Activated CD4-positive, alpha-beta T cell treated with anti-CD3 and anti-CD28 coated beads for 48 hours (primary cell): ENCODE measurements around the gene VPS9D1.

Source experiments
- DNase-seq: peaks from one replicate; pipeline ENCODE4 v3.0.0-alpha.2; 2020

The VPS9D1 gene, protein sequence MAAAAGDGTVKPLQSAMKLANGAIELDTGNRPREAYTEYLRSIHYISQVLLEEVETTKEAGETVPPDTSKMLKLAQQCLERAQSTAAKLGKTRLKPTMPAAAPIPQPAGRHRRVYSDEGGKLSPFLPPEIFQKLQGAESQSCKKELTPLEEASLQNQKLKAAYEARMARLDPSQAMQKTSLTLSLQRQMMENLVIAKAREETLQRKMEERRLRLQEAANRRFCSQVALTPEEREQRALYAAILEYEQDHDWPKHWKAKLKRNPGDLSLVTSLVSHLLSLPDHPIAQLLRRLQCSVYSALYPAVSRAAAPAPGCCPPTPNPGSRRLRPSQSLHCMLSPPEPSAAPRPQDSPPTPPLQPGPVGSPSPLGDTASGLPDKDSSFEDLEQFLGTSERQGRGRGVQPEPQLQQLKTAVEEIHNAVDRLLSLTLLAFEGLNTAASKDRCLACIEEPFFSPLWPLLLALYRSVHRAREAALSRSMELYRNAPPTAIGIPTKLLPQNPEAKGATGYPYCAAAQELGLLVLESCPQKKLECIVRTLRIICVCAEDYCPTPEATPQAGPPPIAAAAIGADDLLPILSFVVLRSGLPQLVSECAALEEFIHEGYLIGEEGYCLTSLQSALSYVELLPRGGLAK

DNA sequence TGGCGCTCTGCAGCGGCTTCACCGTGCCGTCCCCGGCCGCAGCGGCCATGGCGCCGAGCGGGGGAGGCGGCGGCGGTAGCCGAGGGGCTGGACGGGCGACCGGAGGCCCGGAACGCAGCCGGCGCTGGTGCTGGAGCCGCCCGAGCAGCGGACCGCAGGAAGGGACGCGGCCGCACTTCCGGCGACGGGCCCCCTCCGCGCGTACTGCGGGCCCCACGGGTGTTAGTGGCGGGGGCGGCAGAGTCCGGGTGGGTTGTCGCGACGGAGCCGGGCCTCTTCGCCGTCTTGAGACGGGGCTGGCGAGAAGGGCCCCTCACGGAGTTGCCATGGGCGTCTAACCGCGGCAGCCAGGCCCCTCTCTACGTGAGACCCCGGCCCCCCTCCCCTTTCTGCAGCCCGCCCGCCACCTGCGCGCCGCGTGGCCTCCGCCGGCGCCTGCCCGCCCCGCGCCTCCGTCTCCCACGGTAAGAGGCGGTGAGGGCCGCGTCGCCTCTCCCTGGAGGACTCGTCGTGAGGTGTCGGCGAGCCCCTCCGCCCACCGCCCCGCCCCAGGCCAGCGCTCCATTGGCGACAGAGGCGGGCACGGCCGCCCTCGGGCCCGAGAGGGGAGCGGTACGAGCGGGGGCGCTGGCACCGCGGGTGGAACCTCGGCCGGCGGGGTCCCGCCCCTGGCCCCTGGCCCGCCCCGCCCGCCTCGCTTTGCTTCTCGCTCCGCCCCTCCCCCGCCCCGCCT, at the start of gene VPS9D1, which contains the start of gene ZNF276:
Gene VPS9D1 (minus strand): TSS at position 86 of the 733 bp plus-strand sequence. CDS start 37 bp downstream, at position 49.
Gene ZNF276 (plus strand): TSS at position 725 of the 733 bp plus-strand sequence. CDS start 104 bp downstream, outside the sequence.
- DNase-seq: peak; percentile 89

DNA sequence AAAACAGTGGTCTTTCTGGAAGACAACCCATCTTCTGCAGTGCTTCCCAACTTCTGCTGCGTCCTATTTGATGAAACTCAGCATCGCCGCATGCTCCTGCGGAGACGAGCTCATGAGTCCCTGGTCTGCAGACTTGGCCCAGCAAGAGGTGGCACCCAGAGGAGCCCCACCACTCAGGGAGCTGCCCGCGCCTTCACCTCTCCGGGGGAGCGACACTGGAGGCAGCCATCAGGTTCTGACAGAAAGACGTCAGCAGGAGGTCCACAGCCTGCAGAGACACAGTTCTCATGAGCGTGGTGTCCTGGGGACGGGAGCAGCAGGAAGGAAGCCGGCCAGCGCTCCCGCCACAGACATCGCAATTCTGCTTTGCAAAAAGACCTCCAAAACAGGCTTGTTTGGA, 49.7 kb upstream of the VPS9D1 start:
- DNase-seq: no peak

DNA sequence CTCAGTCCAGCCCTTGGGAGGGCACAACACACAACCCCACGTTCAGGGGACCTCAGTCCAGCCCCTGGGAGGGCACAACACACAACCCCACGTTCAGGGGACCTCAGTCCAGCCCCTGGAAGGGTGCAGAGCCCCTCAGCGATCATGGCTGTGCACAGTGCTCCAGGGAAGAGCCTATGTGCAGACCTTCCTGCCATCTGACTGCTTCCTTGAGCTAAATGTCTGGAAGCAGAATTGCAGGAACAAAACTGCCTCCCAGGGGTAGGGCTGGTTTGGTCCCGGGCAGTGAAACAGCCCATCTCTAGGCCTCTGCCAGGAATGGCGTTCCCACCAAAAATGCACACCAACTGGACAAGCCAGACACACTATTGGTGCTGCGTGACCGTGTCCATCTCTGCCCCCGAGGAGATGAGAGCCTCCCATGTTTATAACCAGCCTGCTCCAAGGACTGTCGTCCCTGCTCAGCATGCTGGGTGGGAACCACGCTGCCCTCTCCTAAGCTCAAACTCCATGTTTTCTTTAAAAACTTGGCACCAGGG, 44.7 kb upstream of the VPS9D1 start:
- no peak for DNase-seq

- peak; percentile 63 for DNase-seq
These were observed 44.1 kb upstream of the VPS9D1 start for GRCh38 chr16:89764711-89765201.

DNA sequence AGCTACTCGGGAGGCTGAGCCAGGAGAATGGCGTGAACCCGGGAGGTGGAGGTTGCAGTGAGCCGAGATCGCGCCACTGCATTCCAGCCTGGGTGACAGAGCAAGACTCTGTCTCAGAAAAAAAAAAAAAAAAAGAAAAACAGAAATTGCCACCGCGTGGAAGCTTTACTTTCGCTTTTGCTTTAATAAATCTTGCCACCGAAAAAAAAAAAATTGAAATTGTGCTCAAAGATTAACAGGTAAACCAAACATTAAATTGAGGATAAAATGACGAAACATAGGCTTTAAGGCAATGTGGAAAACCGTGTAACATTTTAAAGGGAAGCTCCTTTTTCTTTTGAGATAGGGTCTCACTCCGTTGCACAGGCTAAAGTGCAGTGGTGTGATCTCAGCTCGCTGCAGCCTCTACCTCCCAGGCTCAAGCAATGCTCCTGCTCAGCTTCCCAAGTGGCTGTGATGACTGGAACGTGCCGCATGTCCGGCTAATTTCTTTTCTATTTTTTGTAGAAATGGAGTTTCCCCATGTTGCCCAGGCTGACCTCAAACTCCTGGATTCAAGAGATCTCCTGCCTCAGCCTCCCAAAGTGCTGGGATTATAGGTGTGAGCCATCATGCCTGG, 40.7 kb upstream of the VPS9D1 start:
- no peak for DNase-seq

DNA sequence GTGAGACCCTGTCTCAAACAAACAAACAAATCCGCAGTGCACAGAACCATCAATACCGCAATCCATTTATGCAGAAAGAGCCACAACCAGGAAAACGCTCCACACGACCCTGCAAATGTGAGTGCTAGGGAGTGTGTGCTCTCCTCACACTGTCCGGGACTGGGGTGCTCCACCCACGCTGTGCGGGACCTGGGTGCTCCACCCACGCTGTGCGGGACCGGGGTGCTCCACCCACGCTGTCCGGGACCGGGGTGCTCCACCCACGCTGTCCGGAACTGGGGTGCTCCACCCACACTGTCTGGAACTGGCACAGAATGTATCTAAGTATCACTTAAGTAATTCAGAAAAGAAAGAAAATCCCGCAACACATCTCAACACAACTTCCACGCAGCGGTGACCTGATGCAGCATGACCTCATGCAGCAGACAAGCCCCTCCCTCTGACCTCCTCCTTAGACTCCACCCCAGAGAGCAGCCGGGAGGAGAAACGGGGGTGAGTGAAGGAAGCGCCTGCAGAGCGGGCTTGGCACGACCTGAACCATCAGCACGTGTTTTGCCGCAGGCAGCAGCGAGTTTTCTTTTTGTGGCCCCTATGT, 39.1 kb upstream of the VPS9D1 start:
- DNase-seq: no peak

- DNase-seq: no peak
These were observed 28.9 kb upstream of the VPS9D1 start for GRCh38 chr16:89749637-89750036.

DNA sequence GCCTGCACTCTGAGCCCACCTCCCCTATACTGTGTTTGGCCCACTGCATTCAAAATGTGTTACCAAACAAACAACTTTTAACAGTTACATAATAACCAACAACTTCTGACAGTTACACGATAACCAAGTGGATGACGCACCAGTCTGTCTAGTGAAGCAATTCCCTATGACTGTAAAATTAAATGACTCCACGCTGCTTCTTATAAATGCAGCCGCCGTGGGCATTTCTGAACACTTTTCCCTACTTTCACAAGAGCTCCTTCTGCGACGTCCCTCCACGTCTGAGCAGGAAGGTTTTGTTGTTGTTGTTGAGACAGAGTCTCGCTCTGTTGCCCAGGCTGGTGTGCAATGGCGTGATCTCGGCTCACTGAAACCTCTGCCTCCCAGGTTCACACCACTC, 28.2 kb upstream of the VPS9D1 start:
- no peak for DNase-seq

- DNase-seq: no peak
These were observed 27.4 kb upstream of the VPS9D1 start for GRCh38 chr16:89748076-89748475.

DNA sequence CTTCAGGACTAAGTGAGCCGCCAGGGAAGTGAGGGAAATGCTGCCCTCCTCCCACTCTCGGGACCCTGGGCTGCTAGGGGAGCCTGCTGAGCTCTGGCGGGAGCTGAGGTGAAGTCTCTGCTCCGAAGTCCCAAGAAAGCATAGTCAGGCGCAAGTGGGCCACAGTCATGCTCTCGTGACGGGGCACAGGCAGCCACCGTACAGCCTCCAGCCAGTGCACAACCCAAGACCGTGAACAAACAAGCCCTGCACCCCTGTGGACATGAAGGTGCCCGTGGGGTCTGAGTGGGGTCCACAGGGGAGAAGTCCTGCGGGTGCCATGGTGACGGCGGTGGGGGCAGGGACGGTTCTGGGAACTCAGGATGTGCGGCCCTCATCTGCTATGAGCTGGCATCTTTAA, 25.3 kb upstream of the VPS9D1 start:
- DNase-seq: no peak

DNA sequence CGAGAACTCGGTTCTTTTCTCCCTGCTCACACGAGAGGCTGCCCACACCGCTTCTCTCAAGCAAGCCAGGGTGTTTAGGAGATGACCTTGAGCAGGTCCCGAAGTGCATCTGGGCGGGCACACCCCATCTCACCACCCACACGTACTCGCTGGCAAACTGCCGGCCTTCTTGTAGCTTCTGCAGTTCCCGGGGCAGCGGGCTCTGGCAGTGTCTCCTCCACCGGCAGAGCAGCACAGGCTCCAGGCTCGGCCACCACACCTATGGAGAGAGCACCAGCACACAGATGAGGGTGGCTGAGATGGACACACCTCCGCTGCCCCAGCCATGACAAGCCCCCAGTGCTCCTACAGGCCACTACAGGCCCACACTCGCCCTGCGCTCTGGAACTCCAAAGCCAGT, 24.1 kb upstream of the VPS9D1 start:
- no peak for DNase-seq

DNA sequence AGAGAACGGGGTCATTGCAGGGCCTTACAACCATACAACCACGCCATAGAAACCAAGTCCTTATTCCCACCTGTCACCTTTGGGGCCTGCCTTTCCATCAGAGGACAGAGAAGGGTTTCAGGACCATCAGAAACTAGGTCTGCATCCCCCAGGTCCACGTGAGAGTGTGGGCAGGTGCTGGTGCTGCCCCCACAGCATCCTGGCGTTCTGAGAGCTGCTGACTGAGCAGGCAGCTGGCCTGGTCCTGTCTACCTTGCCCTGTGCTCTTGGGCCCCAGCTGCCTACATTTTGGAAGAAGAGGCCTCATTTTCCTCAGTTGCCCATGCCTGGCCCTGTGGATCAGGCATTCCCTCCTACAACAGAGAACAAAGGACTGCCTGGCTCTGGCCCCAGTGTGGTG, 22.2 kb upstream of the VPS9D1 start:
- no peak for DNase-seq

DNA sequence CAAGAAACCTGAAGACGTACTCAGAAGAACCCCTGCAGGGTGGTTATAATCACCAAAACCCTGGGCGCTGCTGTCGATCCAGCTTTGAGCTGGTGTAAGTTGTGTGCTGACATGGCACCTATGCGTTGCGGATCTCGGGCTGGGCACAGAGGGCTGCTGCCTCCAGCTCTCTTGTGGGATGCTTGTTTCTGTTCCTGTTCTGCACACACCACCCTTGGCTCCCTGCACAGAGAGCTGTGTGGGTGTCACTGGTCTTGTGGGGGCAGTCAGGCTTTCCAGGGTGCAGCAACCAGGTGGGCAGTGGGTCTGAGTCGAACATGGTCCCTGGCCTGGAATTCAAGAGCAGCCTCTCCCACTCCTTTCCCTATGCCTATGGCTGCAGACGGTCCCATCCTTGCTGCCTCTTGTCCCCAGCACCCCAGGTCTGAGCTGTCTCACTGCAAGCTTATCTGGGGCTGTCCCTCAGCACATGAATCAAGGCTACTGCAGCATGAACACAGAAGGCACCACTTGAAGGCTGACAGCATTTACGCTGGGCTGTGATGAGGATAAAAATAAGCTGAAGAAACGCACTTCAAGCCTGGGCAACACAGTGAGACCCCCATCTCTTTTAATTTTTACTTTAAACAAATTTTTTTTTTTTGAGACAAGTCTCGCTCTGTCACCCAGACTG, 20.8 kb upstream of the VPS9D1 start:
- DNase-seq: no peak

DNA sequence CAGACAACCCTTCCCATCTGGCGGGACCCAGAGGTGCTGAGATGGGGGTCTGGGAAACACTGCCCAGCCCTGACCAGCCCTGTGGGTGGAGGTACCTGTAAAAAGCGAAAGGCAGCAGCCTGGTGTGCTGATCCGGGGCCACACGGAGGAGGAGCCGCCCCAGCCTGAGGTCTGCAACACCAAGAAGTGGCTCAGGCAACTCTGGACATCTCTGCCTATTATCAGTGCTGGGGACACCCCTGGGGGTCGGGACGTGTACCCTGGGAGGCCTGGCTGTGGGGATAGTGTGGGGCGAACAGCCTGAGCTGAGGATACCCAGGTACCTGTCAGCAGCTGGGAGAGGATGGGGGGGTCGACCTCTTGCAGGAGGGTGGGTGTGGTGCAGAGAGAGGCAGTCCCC, 18.7 kb upstream of the VPS9D1 start:
- DNase-seq: no peak

GRCh38 chr16:89738538-89739317, 18.0 kb upstream of the VPS9D1 start:
- no peak for DNase-seq

- no peak for DNase-seq
These were observed 17.3 kb upstream of the VPS9D1 start for GRCh38 chr16:89738072-89738377.

DNA sequence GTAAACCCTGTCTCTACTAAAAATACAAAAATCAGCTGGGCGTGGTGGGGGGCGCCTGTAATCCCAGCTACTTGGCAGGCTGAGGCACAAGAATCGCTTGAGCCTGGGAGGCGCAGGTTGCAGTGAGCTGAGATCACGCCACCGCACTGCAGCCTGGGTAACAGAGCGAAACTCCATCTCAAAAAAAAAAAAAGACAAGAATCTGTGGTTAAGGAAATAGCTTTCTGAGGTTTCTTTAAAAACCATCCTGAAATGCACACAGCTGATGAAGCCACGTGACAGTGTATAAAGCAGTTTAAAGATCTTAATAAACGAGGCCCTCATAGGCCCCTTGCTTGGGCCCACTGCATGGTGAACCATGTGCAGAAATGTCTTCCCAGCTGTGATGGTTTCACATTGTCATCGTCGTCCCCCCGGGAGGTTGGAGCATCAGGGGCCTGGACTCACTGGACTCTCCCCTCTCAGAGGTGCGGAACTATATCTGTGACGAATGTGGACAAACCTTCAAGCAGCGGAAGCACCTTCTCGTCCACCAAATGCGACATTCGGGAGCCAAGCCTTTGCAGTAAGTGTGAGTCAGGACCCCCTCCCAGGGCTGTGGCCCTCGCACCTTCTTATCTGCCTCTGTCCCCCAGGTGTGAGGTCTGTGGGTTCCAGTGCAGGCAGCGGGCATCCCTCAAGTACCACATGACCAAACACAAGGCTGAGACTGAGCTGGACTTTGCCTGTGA, 16.8 kb upstream of the VPS9D1 start:
- peak; percentile 59 for DNase-seq

- no peak for DNase-seq
These were observed 15.9 kb upstream of the VPS9D1 start for GRCh38 chr16:89736554-89736953.

DNA sequence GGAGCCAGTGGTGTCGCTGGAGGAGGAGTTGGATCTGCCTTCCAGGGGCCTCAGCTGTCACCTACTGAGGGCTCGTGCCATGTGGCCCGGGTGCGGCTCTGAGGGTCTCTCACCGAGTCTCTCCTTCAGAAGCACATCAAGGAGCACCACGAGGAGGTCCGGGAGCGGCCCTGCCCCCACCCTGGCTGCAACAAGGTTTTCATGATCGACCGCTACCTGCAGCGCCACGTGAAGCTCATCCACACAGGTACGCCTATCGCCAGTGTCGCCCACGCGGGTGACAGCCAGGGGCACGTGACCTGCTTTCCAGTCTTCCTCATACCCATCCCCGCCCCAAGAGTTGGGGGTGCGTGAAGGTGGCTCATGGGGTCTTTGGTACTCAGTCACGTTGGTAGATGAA, 13.1 kb upstream of the VPS9D1 start:
- DNase-seq: no peak

- DNase-seq: no peak
These were observed 12.6 kb upstream of the VPS9D1 start for GRCh38 chr16:89733322-89733721.

GRCh38 chr16:89732918-89733242, 12.2 kb upstream of the VPS9D1 start:
- DNase-seq: no peak
